SK-N-MC (cell line): ENCODE results near the gene CPT1B.

Source experiments
- DNase-seq: peaks from one replicate; pipeline ENCODE4 v3.0.0-alpha.2; 2011; ENCODE audit warnings: low read depth, low spot score
- H3K27ac ChIP-seq: fragments of 200-600 bp; sonication (generic); 2 replicates; pipeline ENCODE4 v1.5.1; 2016; ENCODE audit warnings: mixed run types
- H3K36me3 ChIP-seq: fragments of 200-600 bp; sonication (generic); 2 replicates; pipeline ENCODE4 v1.6.1; 2017; ENCODE audit warnings: antibody characterized with exemption, low read length, mixed read lengths; ENCODE audit not compliant: insufficient read depth
- H3K4me3 ChIP-seq: fragments of 200-600 bp; sonication (generic); 2 replicates; pipeline ENCODE4 v1.5.1; 2016
- H3K9ac ChIP-seq: fragments of 200-600 bp; sonication (generic); 2 replicates; pipeline ENCODE4 v1.8.0; 2017; ENCODE audit warnings: mixed run types, mixed read lengths; ENCODE audit not compliant: insufficient read length
- H3K9me3 ChIP-seq: fragments of 200-600 bp; sonication (generic); 2 replicates; pipeline ENCODE4 v1.6.1; 2017; ENCODE audit warnings: low read depth, mild to moderate bottlenecking, antibody characterized with exemption, low read length, moderate library complexity, mixed read lengths
- EZH2 ChIP-seq: fragments of 200-600 bp; sonication (generic); IDR thresholded peaks from one replicate; pipeline ENCODE4 v1.6.1; 2017; ENCODE audit warnings: antibody characterized with exemption
- FOXP2 ChIP-seq: optimal IDR thresholded peaks from 2 replicates; pipeline ENCODE3; 2011; ENCODE audit warnings: mild to moderate bottlenecking, moderate library complexity; ENCODE audit not compliant: insufficient read depth; ENCODE audit errors: extremely low read length, control extremely low read depth
- POLR2AphosphoS5 ChIP-seq: IDR thresholded peaks from 2 replicates; pipeline ENCODE4 v1.6.1; 2012; ENCODE audit warnings: mild to moderate bottlenecking, low read depth, low read length, borderline replicate concordance

CPT1B gene

DNA sequence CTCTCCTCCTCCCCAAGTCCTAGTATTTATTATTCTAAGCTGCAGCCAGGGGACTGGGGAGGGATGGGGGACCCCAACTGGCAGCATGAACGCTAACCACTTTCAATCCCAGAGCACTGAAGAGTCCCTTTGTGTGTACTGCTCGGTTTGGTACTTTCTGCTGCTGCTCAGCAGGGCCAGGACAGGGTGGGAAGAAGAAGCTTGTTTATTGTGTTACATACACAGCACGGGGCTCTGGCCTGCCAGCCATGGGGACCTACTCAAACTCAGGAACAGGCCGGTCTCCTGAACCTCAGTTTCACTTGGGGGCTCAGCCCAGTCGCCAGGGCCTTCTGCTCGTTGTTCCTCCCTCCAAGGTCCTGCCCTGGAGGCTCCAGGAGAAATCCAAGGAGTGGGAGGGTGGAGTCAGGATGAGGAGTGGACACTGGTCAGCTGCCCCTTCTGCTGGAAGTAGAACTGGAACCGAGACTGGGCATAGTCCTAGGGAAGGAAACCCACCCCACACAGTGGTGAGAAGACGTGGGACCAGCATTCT lies 616 bp upstream of the CPT1B start:
- no peak overlapping the region for H3K9ac ChIP-seq
- no peaks in the 10 kb centered on the region for H3K9me3 ChIP-seq
- no peak overlapping the region for H3K27ac ChIP-seq
- no peak for DNase-seq
- TF ChIP-seq FOXP2 = no peak
- no peak for TF ChIP-seq POLR2AphosphoS5
- TF ChIP-seq EZH2 = no peak
- no peaks in the 10 kb centered on the region for H3K36me3 ChIP-seq
- no peak overlapping the region for H3K4me3 ChIP-seq

DNA sequence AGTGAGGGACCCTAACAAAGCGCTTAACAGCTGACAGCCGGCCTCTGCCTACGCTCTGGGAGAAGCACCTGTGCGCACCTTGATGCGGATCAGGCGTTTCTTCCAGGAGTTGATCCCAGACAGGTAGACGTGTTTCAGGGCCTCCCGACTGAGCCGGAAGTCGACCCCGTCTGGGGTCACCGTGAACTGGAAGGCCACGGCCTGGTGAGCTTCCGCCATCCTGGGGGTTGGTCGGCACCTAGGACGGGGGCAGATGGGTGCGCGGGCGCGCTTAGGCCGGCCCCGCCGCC lies 585 bp downstream of the CPT1B start:
- TF ChIP-seq POLR2AphosphoS5 (no peak), EZH2 (no peak), FOXP2 (no peak)
- no peak overlapping the region for H3K9ac ChIP-seq
- H3K36me3 ChIP-seq = no peaks in the 10 kb centered on the region
- H3K4me3 ChIP-seq = no peak overlapping the region
- DNase-seq = no peak
- H3K27ac ChIP-seq = no peak overlapping the region
- H3K9me3 ChIP-seq = no peaks in the 10 kb centered on the region

DNA sequence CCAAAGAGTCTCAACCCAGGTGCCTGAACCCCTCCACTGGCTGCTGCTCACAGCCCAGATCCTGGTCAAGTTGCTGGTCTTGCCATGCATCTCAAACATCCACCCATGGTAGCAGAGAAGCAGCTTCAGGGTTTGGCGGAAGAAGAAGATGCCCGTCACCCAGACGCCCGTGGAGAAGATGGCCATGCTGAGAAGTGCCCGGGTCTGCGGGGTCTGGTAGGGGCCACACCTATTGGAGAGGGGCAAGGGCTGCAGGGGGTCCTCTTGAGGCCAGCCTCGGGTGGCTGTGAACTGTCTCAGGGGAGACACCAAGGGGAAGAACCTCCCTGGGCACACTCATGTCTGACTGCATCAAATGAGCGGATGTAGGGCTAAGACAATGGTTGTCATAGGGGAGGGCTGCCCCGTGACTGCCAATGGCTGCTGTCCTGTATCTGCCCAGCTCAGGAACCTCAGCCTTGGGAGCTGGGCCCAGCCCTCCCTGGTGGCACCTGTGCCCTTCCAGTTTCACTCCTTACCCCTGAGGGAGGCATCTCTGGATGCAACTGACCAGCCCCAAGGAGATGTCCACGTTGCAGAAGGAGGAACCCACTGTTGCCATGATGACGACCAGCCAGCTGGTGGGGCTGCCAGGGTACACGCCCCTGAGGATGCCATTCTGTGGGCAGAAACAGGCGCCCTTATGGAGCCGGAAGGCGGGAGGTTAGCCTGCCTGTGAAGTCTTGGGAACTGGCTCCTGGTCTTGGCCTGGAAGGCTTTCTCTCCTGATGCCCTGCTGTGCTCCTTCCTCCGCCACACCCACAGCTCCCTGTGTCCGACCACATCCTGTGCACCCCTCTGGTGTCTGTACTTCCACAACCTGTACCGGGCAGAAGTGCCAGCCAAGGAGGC lies 1.2 kb downstream of the CPT1B start:
- H3K4me3 ChIP-seq = no peak overlapping the region
- H3K36me3 ChIP-seq = no peaks in the 10 kb centered on the region
- DNase-seq = no peak
- no peak for TF ChIP-seq POLR2AphosphoS5
- TF ChIP-seq EZH2 = no peak
- TF ChIP-seq FOXP2 = no peak
- no peak overlapping the region for H3K9ac ChIP-seq
- no peaks in the 10 kb centered on the region for H3K9me3 ChIP-seq
- no peak overlapping the region for H3K27ac ChIP-seq

DNA sequence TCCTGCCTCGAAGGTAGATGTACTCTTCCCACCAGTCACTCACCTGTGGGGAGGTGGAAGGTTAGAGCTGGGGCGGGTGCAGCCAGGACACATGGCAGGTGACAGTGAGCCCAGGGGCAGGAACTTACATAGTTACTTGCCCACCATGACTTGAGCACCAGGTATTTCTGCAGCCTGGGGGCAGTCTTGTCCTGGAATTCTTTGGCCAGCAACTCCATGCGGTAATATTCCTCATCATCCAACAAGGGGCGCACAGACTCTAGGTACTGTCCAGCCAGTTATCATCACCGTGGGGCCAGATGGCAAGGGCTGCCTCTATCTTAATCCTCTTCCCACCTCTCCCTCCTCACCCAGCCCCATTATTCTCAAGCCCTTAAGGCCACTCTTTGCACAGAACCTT lies 2.2 kb downstream of the CPT1B start:
- DNase-seq = no peak
- TF ChIP-seq EZH2 (no peak), FOXP2 (no peak), POLR2AphosphoS5 (no peak)
- Histone ChIP-seq H3K9me3 (no peaks in the 10 kb centered on the region), H3K27ac (no peak overlapping the region), H3K9ac (no peak overlapping the region), H3K4me3 (no peak overlapping the region), H3K36me3 (no peaks in the 10 kb centered on the region; the same call in 1 of the 2 replicates)

DNA sequence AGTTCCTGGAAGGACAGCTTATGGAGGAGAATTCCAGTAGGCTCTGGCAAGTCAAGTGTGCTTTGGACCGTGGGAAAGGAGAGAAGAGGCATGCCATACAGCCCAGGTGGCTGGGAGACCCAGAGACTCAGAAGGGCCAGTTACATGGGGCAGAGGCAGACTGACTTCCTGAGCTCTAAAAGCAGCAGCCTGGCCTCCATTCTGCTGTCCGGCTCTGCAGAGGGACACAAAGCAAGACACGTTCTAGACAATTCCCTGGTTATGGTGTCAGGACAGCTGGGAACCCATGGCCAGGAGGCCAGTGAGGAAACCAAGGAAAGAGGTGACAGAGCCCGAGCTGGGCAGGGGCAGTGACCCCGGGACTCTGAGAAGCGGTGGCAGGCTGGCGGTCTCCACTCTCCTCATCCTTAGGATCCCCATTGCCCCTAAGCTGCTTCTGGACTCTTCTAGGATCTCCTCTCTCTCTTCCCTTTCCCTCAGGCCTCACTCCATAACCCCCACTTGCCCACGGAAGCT lies 2.7 kb downstream of the CPT1B start:
- no peaks in the 10 kb centered on the region; the same call in 1 of the 2 replicates for H3K36me3 ChIP-seq
- no peaks in the 10 kb centered on the region for H3K9me3 ChIP-seq
- no peak for DNase-seq
- no peak for TF ChIP-seq FOXP2
- TF ChIP-seq POLR2AphosphoS5 = no peak
- TF ChIP-seq EZH2 = no peak
- H3K27ac ChIP-seq = no peak overlapping the region
- no peak overlapping the region for H3K9ac ChIP-seq
- no peak overlapping the region for H3K4me3 ChIP-seq

DNA sequence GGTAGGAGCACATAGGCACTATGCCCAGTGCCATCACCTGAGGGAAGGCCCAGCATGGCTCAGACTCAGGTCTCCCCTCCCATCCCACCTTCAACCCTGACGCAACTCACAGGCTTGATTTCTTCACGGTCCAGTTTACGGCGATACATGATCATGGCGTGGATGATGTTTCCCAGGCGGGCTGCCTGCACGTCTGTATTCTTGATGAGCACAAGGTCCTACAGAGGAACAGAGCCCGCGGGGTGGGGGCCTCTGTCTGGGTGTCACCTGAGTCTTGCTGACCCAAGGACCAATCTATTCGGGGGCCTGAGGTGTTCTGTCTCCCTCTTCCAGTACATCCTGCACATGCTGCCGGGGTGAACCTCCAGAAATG lies 3.9 kb downstream of the CPT1B start:
- TF ChIP-seq POLR2AphosphoS5 (no peak), EZH2 (no peak), FOXP2 (no peak)
- no peaks in the 10 kb centered on the region; the same call in 1 of the 2 replicates for H3K36me3 ChIP-seq
- no peak overlapping the region for H3K4me3 ChIP-seq
- H3K27ac ChIP-seq = no peak overlapping the region
- H3K9me3 ChIP-seq = no peaks in the 10 kb centered on the region
- no peak for DNase-seq
- no peak overlapping the region for H3K9ac ChIP-seq

DNA sequence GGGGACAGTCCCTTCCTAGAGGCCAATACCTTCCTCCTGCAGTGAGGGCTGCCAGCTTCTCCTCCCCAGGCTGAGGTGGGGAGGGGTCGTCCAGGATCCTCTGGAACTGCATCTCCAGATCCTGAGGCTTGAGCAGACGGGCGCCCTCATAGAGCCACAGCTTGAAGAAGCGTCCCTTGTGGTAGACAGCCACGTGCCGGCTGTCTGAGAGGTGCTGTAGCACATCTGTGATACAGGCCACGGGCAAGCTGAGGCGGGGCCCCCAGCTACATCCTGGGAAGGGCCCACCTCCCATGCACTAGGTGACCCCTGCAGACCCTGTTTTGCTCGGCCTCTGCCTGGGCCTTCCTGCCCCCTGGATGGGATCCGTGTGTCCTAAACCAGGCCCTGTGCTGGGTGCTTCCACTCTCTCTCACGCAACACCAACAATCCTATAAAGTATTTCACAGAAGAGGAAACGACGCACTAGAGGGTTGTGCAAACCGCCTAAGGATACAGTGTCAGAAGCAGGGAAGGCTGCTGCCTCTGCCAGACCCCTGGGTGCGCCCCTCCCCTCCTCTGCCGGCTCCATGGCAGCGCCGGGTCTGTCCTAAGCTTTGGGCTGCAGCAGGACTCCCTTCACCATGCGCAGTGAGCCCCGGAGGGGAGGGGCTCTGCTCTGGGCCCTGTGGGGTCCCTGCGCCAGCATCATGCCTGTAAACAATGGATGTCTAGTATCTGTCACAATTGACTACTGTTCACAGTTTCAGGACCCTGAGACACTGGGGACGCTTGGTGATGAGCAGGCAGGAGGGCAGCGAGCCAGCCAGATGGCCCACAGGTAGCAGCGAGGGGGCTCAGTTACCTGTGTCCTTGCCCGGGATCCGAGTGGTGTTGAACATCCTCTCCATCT lies 4.5 kb downstream of the CPT1B start:
- Histone ChIP-seq H3K27ac (no peak overlapping the region), H3K4me3 (no peak overlapping the region), H3K9me3 (no peaks in the 10 kb centered on the region), H3K36me3 (no peaks in the 10 kb centered on the region; the same call in 1 of the 2 replicates), H3K9ac (no peak overlapping the region)
- TF ChIP-seq FOXP2 = no peak
- TF ChIP-seq POLR2AphosphoS5 = no peak
- no peak for TF ChIP-seq EZH2
- no peak for DNase-seq

DNA sequence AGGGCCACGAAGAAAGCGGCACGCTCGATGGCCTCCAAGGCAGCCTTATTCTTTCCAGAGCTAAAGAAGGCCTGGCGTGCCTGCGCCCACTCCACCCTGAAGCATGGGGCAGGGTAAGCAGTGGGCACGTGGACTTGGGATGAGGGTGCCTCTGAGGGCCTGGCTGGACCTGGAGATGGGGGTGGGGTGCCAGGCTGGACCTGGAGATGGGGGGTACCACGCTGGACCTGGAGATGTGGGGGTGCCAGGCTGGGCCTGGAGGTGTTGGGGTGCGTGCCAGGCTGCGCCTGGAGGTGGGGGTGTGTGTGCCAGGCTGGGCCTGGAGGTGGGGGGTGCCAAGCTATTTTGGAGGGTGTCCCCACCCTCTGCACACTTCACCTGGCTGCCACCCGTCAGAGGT lies 5.3 kb downstream of the CPT1B start:
- Histone ChIP-seq H3K27ac (no peak overlapping the region), H3K36me3 (no peaks in the 10 kb centered on the region; the same call in 1 of the 2 replicates), H3K9ac (no peak overlapping the region), H3K9me3 (no peaks in the 10 kb centered on the region), H3K4me3 (no peak overlapping the region)
- no peak for DNase-seq
- TF ChIP-seq EZH2 (no peak), FOXP2 (no peak), POLR2AphosphoS5 (no peak)
